Stomach smooth muscle (tissue), 2 donors: ENCODE measurements around the gene FGF5.
"Not testable (repeated sequence)": the region's sequence is repeated elsewhere in the genome, so short reads cannot be mapped to it uniquely, and the experiment has no call there.

Experiments
- H3K27ac ChIP-seq: one replicate; pipeline ENCODE4 v1.7.0; 2013; ENCODE audit warnings: mild to moderate bottlenecking, low read length, inconsistent platforms
- H3K27me3 ChIP-seq, 2 donors: one replicate each; pipeline ENCODE4 v1.7.0; 2013; ENCODE audit warnings: low read length in 2 of 2; ENCODE audit not compliant: insufficient read depth in 2 of 2, control insufficient read depth in 1 of 2
- H3K36me3 ChIP-seq, 2 donors: one replicate each; pipeline ENCODE4 v1.7.0; 2013; ENCODE audit warnings: low read length in 2 of 2; ENCODE audit not compliant: control insufficient read depth in 2 of 2, insufficient read depth in 2 of 2
- H3K4me1 ChIP-seq: one replicate; pipeline ENCODE4 v1.7.0; 2013; ENCODE audit warnings: low read length; ENCODE audit not compliant: control insufficient read depth, insufficient read depth
- H3K4me3 ChIP-seq, 2 donors: one replicate each; pipeline ENCODE4 v1.7.0; 2013; ENCODE audit warnings: low read length in 2 of 2
- H3K9ac ChIP-seq, 2 donors: one replicate each; pipeline ENCODE4 v1.7.0; 2013; ENCODE audit warnings: low read length in 2 of 2, mild to moderate bottlenecking in 1 of 2
- H3K9me3 ChIP-seq, 2 donors: one replicate each; pipeline ENCODE4 v1.7.0; 2013; ENCODE audit warnings: low read length in 2 of 2; ENCODE audit not compliant: control insufficient read depth in 2 of 2
- donor health status: healthy.
- donor health status: Pancreatic carcinoma.

FGF5 gene

GRCh38 chr4:80232707-80233370 lies 33.6 kb upstream of the FGF5 start:
- Histone ChIP-seq H3K36me3 (no peaks in the 10 kb centered on the region), H3K9ac (no peak overlapping the region), H3K4me3 (no peak overlapping the region), H3K4me1 (no peaks in the 10 kb centered on the region), H3K9me3 (no peaks in the 10 kb centered on the region), H3K27me3 (no peaks in the 10 kb centered on the region), H3K27ac (no peak overlapping the region)

- H3K27ac ChIP-seq, result no peak overlapping the region
- no peaks in the 10 kb centered on the region for H3K27me3 ChIP-seq
- no peak overlapping the region for H3K9ac ChIP-seq
- H3K4me1 ChIP-seq, result no peaks in the 10 kb centered on the region
- H3K9me3 ChIP-seq, result no peaks in the 10 kb centered on the region
- no peaks in the 10 kb centered on the region for H3K36me3 ChIP-seq
- H3K4me3 ChIP-seq, result no peak overlapping the region
These were observed 33.1 kb upstream of the FGF5 start for GRCh38 chr4:80233390-80233789.

GRCh38 chr4:80235451-80235850 lies 31.0 kb upstream of the FGF5 start:
- Histone ChIP-seq H3K27ac (no peak overlapping the region), H3K27me3 (no peaks in the 10 kb centered on the region), H3K4me3 (no peak overlapping the region), H3K36me3 (no peaks in the 10 kb centered on the region), H3K9ac (no peak overlapping the region), H3K9me3 (no peaks in the 10 kb centered on the region), H3K4me1 (no peaks in the 10 kb centered on the region)

GRCh38 chr4:80237992-80238391 lies 28.5 kb upstream of the FGF5 start:
- Histone ChIP-seq H3K36me3 (no peaks in the 10 kb centered on the region), H3K4me3 (no peak overlapping the region), H3K27ac (no peak overlapping the region), H3K9ac (no peak overlapping the region), H3K9me3 (no peaks in the 10 kb centered on the region), H3K27me3 (no peaks in the 10 kb centered on the region), H3K4me1 (no peaks in the 10 kb centered on the region)

- Histone ChIP-seq H3K27ac (no peak overlapping the region), H3K4me3 (no peak overlapping the region), H3K36me3 (no peaks in the 10 kb centered on the region), H3K4me1 (no peaks in the 10 kb centered on the region), H3K27me3 (peaks cover 0 to 2% of the 10 kb centered on the region in 2 donors), H3K9ac (no peak overlapping the region), H3K9me3 (no peaks in the 10 kb centered on the region)
These were observed 26.8 kb upstream of the FGF5 start for GRCh38 chr4:80239480-80240150.

GRCh38 chr4:80240976-80241375 lies 25.5 kb upstream of the FGF5 start:
- H3K4me3 ChIP-seq, result no peak overlapping the region
- no peak overlapping the region for H3K27ac ChIP-seq
- no peaks in the 10 kb centered on the region for H3K4me1 ChIP-seq
- H3K9ac ChIP-seq, result no peak overlapping the region
- H3K9me3 ChIP-seq, result no peaks in the 10 kb centered on the region
- no peaks in the 10 kb centered on the region for H3K36me3 ChIP-seq
- peaks cover 0 to 2% of the 10 kb centered on the region in 2 donors for H3K27me3 ChIP-seq

- Histone ChIP-seq H3K9me3 (no peaks in the 10 kb centered on the region), H3K4me1 (no peaks in the 10 kb centered on the region), H3K9ac (no peak overlapping the region), H3K36me3 (no peaks in the 10 kb centered on the region), H3K27ac (no peak overlapping the region), H3K27me3 (peaks cover 0 to 2% of the 10 kb centered on the region in 2 donors), H3K4me3 (no peak overlapping the region)
These were observed 23.0 kb upstream of the FGF5 start for GRCh38 chr4:80243274-80244018.

GRCh38 chr4:80247484-80247883 lies 19.0 kb upstream of the FGF5 start:
- H3K4me3 ChIP-seq, H3K27ac ChIP-seq, H3K36me3 ChIP-seq, H3K27me3 ChIP-seq, H3K4me1 ChIP-seq, H3K9ac ChIP-seq, H3K9me3 ChIP-seq: not testable (repeated sequence)

- Histone ChIP-seq H3K36me3 (no peaks in the 10 kb centered on the region), H3K9me3 (no peaks in the 10 kb centered on the region), H3K4me3 (no peak overlapping the region), H3K9ac (no peak overlapping the region), H3K27ac (no peak overlapping the region), H3K4me1 (no peaks in the 10 kb centered on the region), H3K27me3 (no peaks in the 10 kb centered on the region)
These were observed 17.3 kb upstream of the FGF5 start for GRCh38 chr4:80249144-80249543.

- H3K9me3 ChIP-seq, result no peaks in the 10 kb centered on the region
- no peaks in the 10 kb centered on the region for H3K27me3 ChIP-seq
- no peak overlapping the region for H3K9ac ChIP-seq
- no peak overlapping the region for H3K27ac ChIP-seq
- no peak overlapping the region for H3K4me3 ChIP-seq
- no peaks in the 10 kb centered on the region for H3K4me1 ChIP-seq
- H3K36me3 ChIP-seq, result no peaks in the 10 kb centered on the region
These were observed 14.0 kb upstream of the FGF5 start for GRCh38 chr4:80252427-80252826.

- Histone ChIP-seq H3K9me3 (no peaks in the 10 kb centered on the region), H3K27me3 (no peaks in the 10 kb centered on the region), H3K9ac (no peak overlapping the region), H3K4me3 (no peak overlapping the region), H3K36me3 (no peaks in the 10 kb centered on the region), H3K27ac (no peak overlapping the region), H3K4me1 (no peaks in the 10 kb centered on the region)
These were observed 13.5 kb upstream of the FGF5 start for GRCh38 chr4:80252953-80253352.
